ENCODE measurements around the gene FUOM.

- TF ChIP-seq, protein P1, sequence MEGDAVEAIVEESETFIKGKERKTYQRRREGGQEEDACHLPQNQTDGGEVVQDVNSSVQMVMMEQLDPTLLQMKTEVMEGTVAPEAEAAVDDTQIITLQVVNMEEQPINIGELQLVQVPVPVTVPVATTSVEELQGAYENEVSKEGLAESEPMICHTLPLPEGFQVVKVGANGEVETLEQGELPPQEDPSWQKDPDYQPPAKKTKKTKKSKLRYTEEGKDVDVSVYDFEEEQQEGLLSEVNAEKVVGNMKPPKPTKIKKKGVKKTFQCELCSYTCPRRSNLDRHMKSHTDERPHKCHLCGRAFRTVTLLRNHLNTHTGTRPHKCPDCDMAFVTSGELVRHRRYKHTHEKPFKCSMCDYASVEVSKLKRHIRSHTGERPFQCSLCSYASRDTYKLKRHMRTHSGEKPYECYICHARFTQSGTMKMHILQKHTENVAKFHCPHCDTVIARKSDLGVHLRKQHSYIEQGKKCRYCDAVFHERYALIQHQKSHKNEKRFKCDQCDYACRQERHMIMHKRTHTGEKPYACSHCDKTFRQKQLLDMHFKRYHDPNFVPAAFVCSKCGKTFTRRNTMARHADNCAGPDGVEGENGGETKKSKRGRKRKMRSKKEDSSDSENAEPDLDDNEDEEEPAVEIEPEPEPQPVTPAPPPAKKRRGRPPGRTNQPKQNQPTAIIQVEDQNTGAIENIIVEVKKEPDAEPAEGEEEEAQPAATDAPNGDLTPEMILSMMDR (IDR thresholded peaks at IDR 0.05) = no peak
- TF ChIP-seq POLR2A (IDR thresholded peaks at IDR 0.05) = no peak
Measured at GRCh38 chr10:133306097-133306476, 51.7 kb downstream of the FUOM start.
